Aortic smooth muscle cell (primary cell): ENCODE results near the gene FOXP2. TPM values are rescaled to one million over a fixed set of nuclear protein-coding genes. Genes with fewer than 3 reads are reported as not detected.

Experiments
- total RNA-seq: library from RNA; depleted of rRNA; stranded (reverse); fragments of >200 nt; gene quantifications from 2 replicates; pipeline ENCODE4 v1.2.3, GENCODE V29; 2014

Gene FOXP2
- 0.79 and 2.2 TPM in 2 replicates for total RNA-seq

DNA sequence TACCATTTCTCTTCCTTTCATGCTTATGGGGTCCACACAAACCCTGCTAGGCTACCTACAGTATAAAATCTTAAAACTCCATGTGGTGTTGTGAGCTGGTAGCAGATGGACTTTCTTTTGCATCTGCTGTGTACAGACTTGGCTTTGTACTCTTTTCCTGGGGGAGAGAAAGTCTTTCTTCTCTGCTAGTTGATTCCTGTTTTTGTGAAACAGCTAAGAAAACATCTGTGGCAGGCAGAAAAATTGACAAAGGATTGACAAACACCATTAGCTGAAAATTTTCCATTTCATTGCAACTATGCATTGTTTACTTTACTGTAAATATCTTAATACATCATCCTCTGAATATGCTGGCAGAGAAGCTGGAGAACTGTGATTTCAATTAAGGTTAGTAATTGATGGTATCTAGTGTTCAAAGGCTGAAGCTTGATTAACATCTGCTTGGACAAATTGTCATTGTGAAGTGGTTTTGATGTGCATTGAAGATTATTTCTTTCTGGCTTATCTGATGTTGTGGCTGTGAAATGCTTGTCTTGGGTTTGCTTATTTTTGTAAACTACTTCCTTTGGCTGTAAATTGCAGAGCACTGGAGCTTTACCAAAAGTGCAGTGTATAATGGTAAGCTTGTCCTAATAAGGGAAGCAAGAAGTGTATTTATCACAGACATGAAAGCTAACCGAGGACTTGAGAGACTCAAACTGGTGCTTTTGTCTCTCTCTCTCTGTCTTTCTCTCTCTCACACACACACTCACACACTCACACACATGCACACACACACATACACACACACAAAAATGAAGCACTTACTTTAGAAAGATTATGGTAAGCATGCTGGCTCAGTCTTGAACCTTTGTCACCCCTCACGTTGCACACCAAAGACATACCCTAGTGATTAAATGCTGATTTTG, at the start of gene FOXP2:
FOXP2 (plus strand) TSS at position 660 of the 908 bp plus-strand sequence. CDS start 11,697 bp downstream, outside the sequence.

